NCI-H345 treated with DMSO at 0.1 percent for 48 hours (cell line): ENCODE measurements around the gene AFF2.
"Not testable (repeated sequence)": the region's sequence is repeated elsewhere in the genome, so short reads cannot be mapped to it uniquely, and the experiment has no call there.

Experiments used
- DNase-seq: peaks from one replicate; lab custom pipeline; 2025; ENCODE audit not compliant: unreplicated experiment; lab: John Stamatoyannopoulos, UW

The AFF2 gene

GRCh38 chrX:148825696-148826095 is 325.3 kb downstream of the AFF2 start:
- DNase-seq, result no peak

GRCh38 chrX:148836741-148837140 is 336.3 kb downstream of the AFF2 start:
- no peak for DNase-seq

DNA sequence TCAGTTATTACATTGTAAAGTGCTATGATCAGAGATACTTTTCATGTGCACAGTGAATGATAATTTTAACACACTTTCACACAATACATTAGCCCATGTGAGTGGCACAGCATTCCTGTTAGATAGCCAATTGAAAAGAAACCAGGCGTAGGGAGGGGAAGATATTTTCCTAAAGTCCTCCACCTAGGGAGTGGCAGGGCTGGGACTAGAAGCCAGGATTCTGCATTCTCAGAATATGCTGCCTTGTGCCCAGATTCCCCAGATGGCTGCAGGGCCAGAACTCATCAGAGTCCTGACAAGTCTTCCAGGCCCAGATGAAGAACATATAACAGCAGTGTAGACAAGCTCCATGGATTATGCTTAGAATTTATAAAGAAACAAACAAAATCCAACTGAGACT is 350.2 kb downstream of the AFF2 start:
- no peak for DNase-seq

DNA sequence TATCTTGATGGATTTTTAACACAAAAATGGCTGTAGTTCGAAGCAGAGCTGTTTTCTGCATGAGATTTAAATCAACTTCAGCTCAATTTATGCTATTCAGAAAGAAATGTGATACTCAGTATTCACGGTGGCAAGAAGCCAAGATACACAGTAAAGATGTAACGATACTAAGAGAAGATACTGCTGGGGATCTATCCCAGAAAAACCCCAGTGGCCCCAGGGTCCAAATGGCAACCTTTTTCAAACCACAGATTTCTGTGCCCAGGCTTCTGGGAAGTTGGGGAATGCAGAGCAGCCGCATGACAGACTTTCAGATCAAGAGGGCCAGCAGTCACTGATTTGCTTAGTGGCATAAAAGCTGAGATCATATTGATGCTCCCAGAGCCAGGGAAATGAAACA is 353.9 kb downstream of the AFF2 start:
- no peak for DNase-seq

- no peak for DNase-seq
Measured at GRCh38 chrX:148856505-148856904, 356.1 kb downstream of the AFF2 start.

DNA sequence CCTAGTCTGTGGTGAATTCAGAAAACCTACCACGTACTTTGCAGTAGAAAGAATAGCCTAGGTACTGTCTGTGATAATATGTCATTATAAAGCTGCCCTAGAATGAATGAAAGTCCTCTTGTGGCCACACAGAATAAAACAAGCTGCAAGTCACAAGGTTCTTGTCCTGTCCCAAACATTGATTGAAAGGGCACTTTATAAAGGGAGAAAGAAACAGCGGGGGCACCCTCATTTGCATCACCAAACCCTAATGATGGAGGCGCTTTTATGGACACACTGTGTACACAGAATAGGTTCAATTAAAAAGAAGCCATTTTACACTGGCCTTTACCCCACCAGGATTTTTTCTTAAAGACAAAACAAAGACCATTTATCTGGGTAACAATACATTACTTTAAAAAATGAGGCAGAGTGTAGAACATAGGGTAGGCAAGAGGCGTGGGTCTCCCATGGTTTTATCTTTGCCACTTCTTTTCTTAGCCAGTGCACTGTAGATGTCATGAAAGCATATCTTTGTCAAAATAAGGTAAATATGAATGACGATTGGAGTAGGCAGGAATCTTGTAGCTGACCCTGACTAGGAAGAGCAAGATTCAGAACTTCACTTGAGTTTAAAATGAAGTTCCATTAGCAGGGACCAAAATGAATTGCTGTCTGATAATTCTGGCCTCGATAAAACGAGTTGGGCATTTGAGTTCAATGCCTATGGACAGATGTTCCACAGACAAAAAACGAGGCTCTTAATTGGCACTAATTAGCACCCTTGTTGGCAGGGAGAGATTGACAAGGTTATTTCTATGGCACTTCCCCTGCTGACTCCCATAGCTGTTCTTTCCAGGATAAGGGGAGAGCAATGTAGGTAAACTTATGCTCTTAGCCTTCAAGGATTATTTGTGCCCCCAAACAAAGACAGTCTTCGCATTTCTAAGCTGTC is 365.1 kb downstream of the AFF2 start:
- no peak for DNase-seq

DNA sequence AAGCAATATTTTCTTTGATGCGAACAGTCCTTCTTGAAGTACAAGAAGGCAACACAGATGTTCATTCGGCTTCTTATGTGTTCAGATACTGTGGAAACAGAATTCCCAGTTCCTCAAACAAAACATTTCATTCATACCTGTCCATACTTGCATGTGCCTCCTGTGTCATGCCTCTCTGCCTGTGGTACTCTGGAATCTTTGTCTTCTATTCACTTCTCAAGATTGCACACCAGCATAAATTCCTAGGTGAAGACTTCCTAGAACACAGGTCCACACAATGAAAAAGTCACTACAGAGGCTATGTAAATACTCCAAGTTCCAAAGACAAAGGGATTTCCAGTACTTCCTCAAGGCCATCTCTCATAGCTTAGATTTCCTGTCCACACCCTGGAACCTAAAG is 367.2 kb downstream of the AFF2 start:
- DNase-seq, result no peak

DNA sequence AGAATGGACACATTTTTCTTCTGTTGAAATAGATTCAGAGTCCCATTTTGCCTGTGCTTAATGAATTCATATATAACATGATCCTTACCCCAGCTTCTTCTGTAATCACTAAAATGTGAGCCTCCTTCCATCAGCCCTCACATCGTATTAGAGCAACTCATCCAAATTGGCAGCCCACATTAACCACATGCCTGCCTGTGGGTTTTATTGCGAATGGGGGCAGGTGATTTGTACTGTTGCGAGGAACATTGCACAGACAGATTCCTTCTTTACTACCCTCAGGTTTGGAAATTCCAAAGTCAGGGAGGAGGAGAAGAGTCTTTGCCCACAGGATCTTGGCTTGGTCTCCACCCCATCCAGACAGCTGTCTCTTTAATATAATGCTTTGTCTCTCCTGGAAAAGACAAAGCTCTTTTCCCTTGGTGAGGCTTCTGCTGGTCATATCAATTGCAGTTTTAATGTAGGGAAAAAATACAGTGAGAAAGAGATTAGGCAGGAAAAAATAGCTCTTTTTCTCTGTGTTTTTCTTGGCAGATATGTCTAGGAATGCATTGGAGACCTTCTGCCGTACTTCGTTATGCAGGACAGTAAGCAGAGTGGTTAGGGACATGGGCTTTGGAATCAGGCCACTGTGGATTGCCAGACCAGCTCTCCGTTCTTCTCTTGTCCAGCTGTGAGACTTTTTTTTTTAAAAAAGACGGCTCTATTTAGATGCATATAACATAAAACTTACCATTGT is 371.2 kb downstream of the AFF2 start:
- DNase-seq, result no peak

DNA sequence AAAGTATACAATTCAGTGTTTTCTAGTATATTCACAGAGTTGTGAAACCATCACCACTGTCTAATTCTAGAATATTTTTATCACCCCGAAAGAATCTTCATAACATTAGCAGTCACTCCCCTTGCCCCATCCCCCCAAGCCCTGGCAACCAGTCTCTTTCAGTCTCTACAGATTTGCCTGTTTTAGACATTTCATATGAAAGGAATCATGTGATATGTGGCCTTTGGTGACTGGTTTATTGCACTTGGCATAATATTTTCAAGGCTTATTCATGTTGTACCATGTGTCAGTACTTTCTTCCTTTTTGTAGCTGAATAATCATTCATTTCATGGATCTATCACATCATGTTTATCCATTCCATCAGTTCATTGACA is 371.7 kb downstream of the AFF2 start:
- DNase-seq, result no peak

DNA sequence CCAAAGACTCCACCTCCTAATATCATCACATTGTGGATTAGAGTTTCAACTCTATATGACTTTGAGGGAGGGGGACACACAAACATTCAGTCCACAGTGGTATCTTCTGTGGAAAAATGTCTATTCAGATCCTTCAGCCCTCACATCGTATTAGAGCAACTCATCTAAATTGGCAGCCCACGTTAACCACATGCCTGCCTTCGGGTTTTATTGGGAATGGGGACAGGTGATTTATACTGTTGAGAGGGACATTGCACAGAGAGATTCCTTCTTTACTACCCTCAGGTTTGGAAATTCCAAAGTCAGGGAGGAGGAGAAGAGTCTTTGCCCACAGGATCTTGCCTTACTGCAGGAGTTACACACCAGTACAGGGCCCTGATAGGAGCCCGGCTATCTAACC is 372.5 kb downstream of the AFF2 start:
- DNase-seq, result no peak

GRCh38 chrX:148874636-148875246 is 374.3 kb downstream of the AFF2 start:
- DNase-seq, result no peak

DNA sequence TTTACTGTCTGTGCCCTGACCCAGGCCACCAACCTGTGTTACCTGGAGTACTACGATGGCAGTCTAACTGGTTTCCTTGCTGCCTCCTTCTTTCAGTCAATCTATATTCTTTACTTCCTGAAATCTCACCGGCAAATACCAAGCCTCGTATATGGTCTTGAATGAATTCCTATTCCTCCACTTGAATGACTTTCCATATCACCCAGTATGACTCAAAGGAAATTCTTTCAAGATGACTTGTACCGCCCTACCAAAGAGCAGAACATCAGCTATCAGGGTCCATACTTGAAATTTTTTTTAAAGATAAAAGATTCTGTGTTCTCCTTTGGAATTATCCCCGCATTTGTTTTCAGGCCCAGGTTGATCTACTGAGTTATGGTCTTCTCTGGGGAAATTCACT is 378.0 kb downstream of the AFF2 start:
- DNase-seq, result no peak

GRCh38 chrX:148885203-148885602 is 384.8 kb downstream of the AFF2 start:
- DNase-seq, result no peak

GRCh38 chrX:148893395-148893794 is 393.0 kb downstream of the AFF2 start:
- no peak for DNase-seq

DNA sequence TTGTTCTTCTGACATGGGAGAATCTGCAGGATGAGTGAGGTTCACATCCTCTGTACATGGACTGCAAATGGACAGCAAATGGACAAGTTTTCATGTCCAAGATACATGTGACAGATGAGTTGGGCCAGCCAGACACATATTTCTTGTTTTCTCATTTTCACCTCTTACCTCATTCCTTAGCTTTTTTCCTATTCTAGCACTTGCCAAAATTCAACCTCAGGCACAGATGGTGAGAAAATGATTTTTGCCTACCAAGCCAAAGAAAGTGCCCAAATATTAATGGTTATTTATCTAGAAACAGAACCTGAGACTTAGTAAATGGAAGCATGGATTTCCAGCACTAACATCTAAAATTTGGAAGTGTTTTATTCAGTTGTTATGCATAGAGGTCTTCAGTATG is 402.2 kb downstream of the AFF2 start:
- no peak for DNase-seq

DNA sequence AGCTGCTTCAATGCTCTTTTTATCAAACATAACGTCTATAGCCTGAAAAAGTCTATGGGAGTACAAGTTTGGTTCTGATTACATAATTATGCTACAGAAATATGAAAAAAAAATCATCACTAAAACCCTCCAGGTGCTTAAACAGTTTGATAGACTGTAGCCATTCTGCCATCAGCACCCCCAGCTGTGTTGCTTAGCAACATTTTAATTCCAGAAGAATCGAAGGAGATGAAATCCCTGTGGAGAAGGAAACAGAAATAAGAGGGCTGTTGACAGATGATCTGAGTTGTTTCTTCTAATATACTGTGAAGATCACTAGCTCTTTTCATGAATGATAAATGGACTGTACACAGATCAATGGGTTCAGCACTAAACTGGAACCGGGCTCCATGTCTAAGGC is 402.8 kb downstream of the AFF2 start:
- no peak for DNase-seq

DNA sequence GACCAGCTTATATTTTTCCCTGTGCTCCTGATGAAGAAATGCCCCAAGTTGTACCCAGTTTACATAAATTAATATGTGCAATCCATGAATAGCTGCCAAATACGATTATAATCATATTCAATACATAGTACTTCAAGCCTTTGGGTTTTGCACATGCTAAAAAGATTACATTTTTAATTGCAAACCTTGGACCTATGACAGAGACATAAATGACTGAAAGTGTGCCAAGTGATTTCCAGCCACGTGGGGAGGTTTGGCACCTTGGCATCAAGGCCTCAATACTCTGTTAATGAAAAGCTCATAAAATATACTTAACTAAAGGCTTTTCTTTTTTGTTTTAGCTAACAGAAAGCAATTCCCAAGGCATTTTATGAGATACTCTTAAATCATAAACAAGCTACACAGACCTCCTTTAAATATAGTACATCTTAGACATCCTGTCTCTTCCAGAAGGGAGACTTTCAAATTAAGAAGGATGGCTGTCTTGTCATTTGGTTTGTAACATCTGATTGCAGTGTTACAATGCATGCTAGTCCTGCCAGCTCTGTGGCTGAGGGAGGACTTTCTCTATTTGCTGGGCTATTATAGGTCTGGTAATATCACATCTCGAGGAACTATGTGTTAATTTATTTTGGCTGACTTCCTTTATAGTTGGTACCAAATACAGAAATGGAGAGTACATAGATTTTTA is 404.1 kb downstream of the AFF2 start:
- no peak for DNase-seq

GRCh38 chrX:148905400-148905799 is 405.0 kb downstream of the AFF2 start:
- no peak for DNase-seq

DNA sequence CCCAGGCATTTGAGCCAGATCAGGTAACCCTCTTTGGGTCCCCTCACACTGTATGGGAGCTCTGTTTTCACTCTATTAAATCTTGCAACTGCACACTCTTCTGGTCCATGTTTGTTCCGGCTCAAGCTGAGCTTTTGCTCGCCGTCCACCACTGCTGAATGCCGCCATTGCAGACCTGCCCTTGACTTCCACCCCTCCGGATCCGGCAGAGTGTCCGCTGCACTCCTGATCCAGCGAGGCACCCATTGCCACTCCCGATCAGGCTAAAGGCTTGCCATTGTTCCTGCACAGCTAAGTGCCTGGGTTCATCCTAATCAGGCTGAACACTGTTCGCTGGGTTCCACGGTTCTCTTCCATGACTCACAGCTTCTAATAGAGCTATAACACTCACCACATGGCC is 406.2 kb downstream of the AFF2 start:
- DNase-seq, result not testable (repeated sequence)

GRCh38 chrX:148909758-148910157 is 409.3 kb downstream of the AFF2 start:
- DNase-seq, result no peak

GRCh38 chrX:148913971-148914370 is 413.6 kb downstream of the AFF2 start:
- DNase-seq, result no peak
